ENCODE measurements around the gene AMIGO3. TPM values are rescaled to one million over a fixed set of nuclear protein-coding genes. Genes with fewer than 3 reads are reported as not detected.

The AMIGO3 gene
- total and polyA plus RNA-seq, 2 experiments from 2014 or later = 2.6 to 5.2 TPM

- no peak overlapping the region for H3K4me3 ChIP-seq
- H3K27me3 ChIP-seq = no peaks in the 10 kb centered on the region
- no peaks in the 10 kb centered on the region for H3K4me1 ChIP-seq (ENCODE audit: low read depth)
- no peak for DNase-seq (ENCODE audit: low read depth in 1 of 2, low spot score in 1 of 2)
- no peaks in the 10 kb centered on the region for H3K36me3 ChIP-seq
- no peak for TF ChIP-seq CTCF (IDR thresholded peaks at IDR 0.05; ENCODE audit: low read depth, low read length)
- no peaks in the 10 kb centered on the region for H3K9me3 ChIP-seq (ENCODE audit: low read depth)
- H3K27ac ChIP-seq = no peak overlapping the region
Observed at GRCh38 chr3:49712631-49713317, 6.7 kb downstream of the AMIGO3 start.

GRCh38 chr3:49712166-49712565 lies 7.3 kb downstream of the AMIGO3 start:
- no peak for DNase-seq (ENCODE audit: low read depth in 1 of 2, low spot score in 1 of 2)
- no peak for TF ChIP-seq CTCF (IDR thresholded peaks at IDR 0.05; ENCODE audit: low read depth, low read length)

GRCh38 chr3:49711489-49711888 lies 8.0 kb downstream of the AMIGO3 start:
- TF ChIP-seq CTCF (IDR thresholded peaks at IDR 0.05; ENCODE audit: low read depth, low read length) = no peak
- no peaks in the 10 kb centered on the region for H3K27me3 ChIP-seq
- H3K4me3 ChIP-seq = no peak overlapping the region
- DNase-seq (ENCODE audit: low read depth in 1 of 2, low spot score in 1 of 2) = no peak
- H3K36me3 ChIP-seq = no peaks in the 10 kb centered on the region
- no peak overlapping the region for H3K27ac ChIP-seq
- no peaks in the 10 kb centered on the region for H3K9me3 ChIP-seq (ENCODE audit: low read depth)
- no peaks in the 10 kb centered on the region for H3K4me1 ChIP-seq (ENCODE audit: low read depth)

More at GRCh38 chr3:49712166-49712565, 7.3 kb downstream of the AMIGO3 start:
- no peaks in the 10 kb centered on the region for H3K27me3 ChIP-seq
- no peaks in the 10 kb centered on the region for H3K4me1 ChIP-seq (ENCODE audit: low read depth)
- no peaks in the 10 kb centered on the region for H3K9me3 ChIP-seq (ENCODE audit: low read depth)
- H3K4me3 ChIP-seq = no peak overlapping the region
- no peaks in the 10 kb centered on the region for H3K36me3 ChIP-seq
- no peak overlapping the region for H3K27ac ChIP-seq

- Histone ChIP-seq H3K4me1 (ENCODE audit: low read depth) (no peaks in the 10 kb centered on the region), H3K27ac (no peak overlapping the region), H3K4me3 (no peak overlapping the region), H3K36me3 (no peaks in the 10 kb centered on the region), H3K9me3 (ENCODE audit: low read depth) (no peaks in the 10 kb centered on the region), H3K27me3 (no peaks in the 10 kb centered on the region)
- DNase-seq (ENCODE audit: low read depth in 1 of 2, low spot score in 1 of 2) = no peak
- TF ChIP-seq CTCF (IDR thresholded peaks at IDR 0.05; ENCODE audit: low read depth, low read length) = no peak
Observed at GRCh38 chr3:49709852-49710251, 9.6 kb downstream of the AMIGO3 start.

GRCh38 chr3:49707113-49707480 lies 12.4 kb downstream of the AMIGO3 start:
- no peak for DNase-seq (ENCODE audit: low read depth in 1 of 2, low spot score in 1 of 2)
- H3K4me3 ChIP-seq = no peak overlapping the region
- H3K4me1 ChIP-seq (ENCODE audit: low read depth) = no peaks in the 10 kb centered on the region
- no peak for TF ChIP-seq CTCF (IDR thresholded peaks at IDR 0.05; ENCODE audit: low read depth, low read length)
- no peaks in the 10 kb centered on the region for H3K36me3 ChIP-seq
- H3K27me3 ChIP-seq = no peaks in the 10 kb centered on the region
- H3K27ac ChIP-seq = no peak overlapping the region
- no peaks in the 10 kb centered on the region for H3K9me3 ChIP-seq (ENCODE audit: low read depth)
